Measurements from ENCODE around the gene DPF1.

The DPF1 gene

DNA sequence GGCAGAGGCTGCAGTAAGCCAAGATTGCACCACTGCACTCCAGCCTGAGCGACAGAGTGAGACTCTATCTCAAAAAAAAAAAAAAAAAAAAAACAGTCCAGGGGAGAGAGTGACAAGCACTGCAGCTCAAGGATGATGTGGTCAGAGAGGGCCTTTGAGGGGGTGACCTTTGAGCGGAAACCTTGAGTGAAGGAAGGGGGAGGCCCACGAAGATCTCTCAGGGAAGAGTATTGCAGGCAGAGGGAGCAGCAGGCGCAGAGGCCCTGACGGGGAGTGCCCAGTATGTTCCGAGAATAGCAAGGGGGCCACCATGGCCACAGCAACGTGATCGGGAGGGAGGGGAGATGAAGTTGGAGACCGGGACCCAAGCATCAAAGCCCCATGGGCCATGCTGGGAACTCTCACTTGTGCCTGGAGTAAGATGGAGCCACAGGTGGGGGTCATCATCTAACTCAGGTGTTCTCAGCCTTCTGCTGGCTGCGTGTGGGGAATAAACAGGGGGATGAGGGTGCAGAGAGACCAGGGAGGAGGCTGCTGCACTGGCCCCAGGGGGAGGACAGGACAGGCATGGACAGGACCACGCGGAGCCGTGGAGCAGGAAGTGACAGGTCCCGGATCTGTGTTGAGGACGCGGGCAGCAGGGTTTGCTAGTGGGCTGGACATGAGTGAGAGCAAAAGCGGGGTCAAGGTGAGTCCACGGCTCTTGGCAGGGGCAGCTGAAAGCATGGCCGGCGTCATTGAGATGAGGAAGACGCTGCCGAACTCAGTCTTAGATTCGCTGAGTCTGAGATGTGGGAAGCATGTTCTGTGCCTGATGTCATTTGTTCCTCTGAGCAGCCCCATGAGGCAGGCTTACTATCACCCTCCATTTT is 60.4 kb downstream of the DPF1 start:
- no peak for DNase-seq (ENCODE audit: low spot score)

- no peak for DNase-seq (ENCODE audit: low spot score)
Measured at GRCh38 chr19:38162632-38163031, 61.4 kb downstream of the DPF1 start.

DNA sequence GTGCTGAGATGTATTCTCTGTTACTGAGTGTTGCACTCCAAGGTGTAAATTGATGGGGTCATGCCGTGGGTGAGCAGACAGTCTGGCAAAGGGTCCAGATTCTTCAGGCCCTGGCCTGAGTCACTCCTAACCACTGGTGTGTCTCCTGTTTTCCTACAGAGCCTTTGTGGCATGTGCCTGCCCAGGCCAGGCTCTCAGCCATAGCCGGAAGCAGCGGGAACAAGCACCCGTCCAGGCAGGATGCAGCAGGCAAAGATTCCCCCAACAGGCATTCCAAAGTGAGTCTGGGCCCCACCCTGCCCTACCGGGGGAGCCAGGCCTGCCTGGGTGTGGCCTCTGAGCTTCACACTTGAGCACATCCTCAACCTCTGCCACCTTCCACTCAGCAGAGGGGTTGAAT is 61.9 kb downstream of the DPF1 start:
- DNase-seq (ENCODE audit: low spot score): no peak
